GM21367 (cell line): ENCODE measurements around the gene RYR1.
"Not testable (repeated sequence)": the region's sequence is repeated elsewhere in the genome, so short reads cannot be mapped to it uniquely, and the experiment has no call there.

Experiments used
- ATAC-seq: cut with Tn5 transposase; IDR thresholded peaks from one replicate; pipeline ENCODE4 v1.9.1; 2021; ENCODE audit not compliant: unreplicated experiment

RYR1 gene

GRCh38 chr19:38559428-38560401 is 126.2 kb downstream of the RYR1 start:
- peak; percentile 52 for ATAC-seq

GRCh38 chr19:38561053-38561606 is 127.6 kb downstream of the RYR1 start:
- no peak for ATAC-seq

- ATAC-seq = no peak
These were observed 128.2 kb downstream of the RYR1 start for GRCh38 chr19:38561658-38562057.

- ATAC-seq = no peak
These were observed 128.6 kb downstream of the RYR1 start for GRCh38 chr19:38562096-38562495.

- ATAC-seq = no peak
These were observed 130.0 kb downstream of the RYR1 start for GRCh38 chr19:38563475-38563874.

GRCh38 chr19:38564981-38565690 is 131.6 kb downstream of the RYR1 start:
- no peak for ATAC-seq

GRCh38 chr19:38565691-38566105 is 132.2 kb downstream of the RYR1 start:
- no peak for ATAC-seq

- no peak for ATAC-seq
These were observed 136.0 kb downstream of the RYR1 start for GRCh38 chr19:38569368-38569983.

- ATAC-seq = no peak
These were observed 138.2 kb downstream of the RYR1 start for GRCh38 chr19:38571682-38572081.

- no peak for ATAC-seq
These were observed 144.3 kb downstream of the RYR1 start for GRCh38 chr19:38577826-38578225.

GRCh38 chr19:38579304-38579703 is 145.8 kb downstream of the RYR1 start:
- ATAC-seq = not testable (repeated sequence)

- ATAC-seq = no peak
These were observed 146.6 kb downstream of the RYR1 start for GRCh38 chr19:38580080-38580479.

GRCh38 chr19:38583219-38583984 is 149.9 kb downstream of the RYR1 start:
- no peak for ATAC-seq

GRCh38 chr19:38583985-38584305 is 150.5 kb downstream of the RYR1 start:
- ATAC-seq = no peak

- no peak for ATAC-seq
These were observed 154.1 kb downstream of the RYR1 start for GRCh38 chr19:38587562-38587961.

GRCh38 chr19:38588041-38588440 is 154.6 kb downstream of the RYR1 start:
- ATAC-seq = no peak

- ATAC-seq = no peak
These were observed 159.4 kb downstream of the RYR1 start for GRCh38 chr19:38592940-38593339.

- ATAC-seq = no peak
These were observed 162.8 kb downstream of the RYR1 start for GRCh38 chr19:38596057-38596981.

- no peak for ATAC-seq
These were observed 163.6 kb downstream of the RYR1 start for GRCh38 chr19:38597075-38597474.

GRCh38 chr19:38599722-38600121 is 166.2 kb downstream of the RYR1 start:
- no peak for ATAC-seq
